CD14-positive monocyte (primary cell): ENCODE results near the gene ADI1. TPM values are rescaled to one million over a fixed set of nuclear protein-coding genes. Genes with fewer than 3 reads are reported as not detected.

Experiments
- DNase-seq, 3 donors: peaks; one replicate each; pipeline ENCODE4 v3.0.0-alpha.2; 2011 to 2022
- H2AFZ ChIP-seq: 2 replicates; pipeline ENCODE4 v1.6.0; 2012; ENCODE audit warnings: mild to moderate bottlenecking, low read depth, low read length, inconsistent platforms; ENCODE audit not compliant: insufficient read depth, poor library complexity, severe bottlenecking
- H3K27ac ChIP-seq, 2 donors: 1 replicate in 1 of 2; 2 replicates in 1 of 2; pipeline ENCODE4 v1.5.1; 2012 to 2013; ENCODE audit warnings: low read length in 2 of 2, control low read depth in 1 of 2, inconsistent platforms in 1 of 2, low read depth in 1 of 2, mild to moderate bottlenecking in 1 of 2
- H3K27me3 ChIP-seq, 2 donors: one replicate each; pipeline versions ENCODE4 v1.6.0 to v1.6.1; 2011 to 2013; ENCODE audit warnings: low read length in 2 of 2; ENCODE audit not compliant: control insufficient read depth in 2 of 2, insufficient read depth in 2 of 2
- H3K36me3 ChIP-seq, 2 donors: replicated peaks in 1 of 2; 1 replicate in 1 of 2; 2 replicates in 1 of 2; pipeline versions ENCODE4 v1.5.1 to v1.6.1; 2012 to 2013; ENCODE audit warnings: low read length in 2 of 2, control low read depth in 1 of 2, inconsistent platforms in 1 of 2, mild to moderate bottlenecking in 1 of 2; ENCODE audit not compliant: insufficient read depth in 2 of 2, control insufficient read depth in 1 of 2
- H3K4me1 ChIP-seq, 2 donors: 1 replicate in 1 of 2; 2 replicates in 1 of 2; pipeline versions ENCODE4 v1.5.1 to v1.6.1; 2012 to 2013; ENCODE audit warnings: low read length in 2 of 2, control low read depth in 1 of 2, inconsistent platforms in 1 of 2, mild to moderate bottlenecking in 1 of 2, moderate library complexity in 1 of 2; ENCODE audit not compliant: insufficient read depth in 2 of 2, control insufficient read depth in 1 of 2
- H3K4me2 ChIP-seq: replicated peaks from 2 replicates; pipeline ENCODE3; 2012; ENCODE audit warnings: low read length, moderate library complexity, mild to moderate bottlenecking; ENCODE audit not compliant: poor library complexity, severe bottlenecking; ENCODE audit errors: extremely low read depth
- H3K4me3 ChIP-seq, 3 experiments: fragments of 200-600 bp in 1 of 3; sonication (generic) in 1 of 3; replicated peaks in 1 of 3; 1 replicate in 2 of 3; 2 replicates in 1 of 3; pipeline ENCODE4 v1.5.1; 2011 to 2013; ENCODE audit warnings: low read length in 3 of 3, mild to moderate bottlenecking in 3 of 3, control low read depth in 2 of 3, low read depth in 2 of 3, inconsistent platforms in 1 of 3, moderate library complexity in 1 of 3
- H3K79me2 ChIP-seq: 2 replicates; pipeline ENCODE4 v1.6.0; 2012; ENCODE audit warnings: mild to moderate bottlenecking, control low read depth, inconsistent platforms, low read length, moderate library complexity; ENCODE audit not compliant: insufficient read depth
- H3K9ac ChIP-seq: 2 replicates; pipeline ENCODE4 v1.6.0; 2017; ENCODE audit warnings: low read length, mild to moderate bottlenecking; ENCODE audit not compliant: insufficient read depth, poor library complexity, severe bottlenecking
- H3K9me3 ChIP-seq, 2 donors: replicated peaks in 1 of 2; 1 replicate in 1 of 2; 2 replicates in 1 of 2; pipeline versions ENCODE4 v1.5.1 to v1.6.1; 2012 to 2013; ENCODE audit warnings: low read length in 2 of 2, control low read depth in 1 of 2; ENCODE audit not compliant: control insufficient read depth in 1 of 2, insufficient read depth in 1 of 2
- H4K20me1 ChIP-seq: 2 replicates; pipeline ENCODE4 v1.6.0; 2012; ENCODE audit warnings: mild to moderate bottlenecking, low read length, control low read depth, moderate library complexity; ENCODE audit not compliant: insufficient read depth
- H3K27ac Mint-ChIP-seq, 7 donors: one replicate each; pipeline ENCODE4 v1.8.0; 2020; ENCODE audit warnings: mild to moderate bottlenecking in 7 of 7, mixed read lengths in 7 of 7, moderate library complexity in 6 of 7, inconsistent platforms in 2 of 7
- H3K27me3 Mint-ChIP-seq, 3 donors: one replicate each; pipeline ENCODE4 v1.8.0; 2021 to 2022; ENCODE audit warnings: low read depth in 3 of 3, mild to moderate bottlenecking in 3 of 3, mixed read lengths in 3 of 3, moderate library complexity in 3 of 3, inconsistent platforms in 1 of 3
- H3K36me3 Mint-ChIP-seq, 2 donors: one replicate each; pipeline ENCODE4 v1.8.0; 2020; ENCODE audit warnings: mixed read lengths in 2 of 2, inconsistent platforms in 1 of 2, mild to moderate bottlenecking in 1 of 2
- H3K4me1 Mint-ChIP-seq: one replicate; pipeline ENCODE4 v1.8.0; 2020; ENCODE audit warnings: mild to moderate bottlenecking, mixed read lengths
- H3K4me3 Mint-ChIP-seq, 2 donors: one replicate each; pipeline ENCODE4 v1.8.0; 2020; ENCODE audit warnings: mild to moderate bottlenecking in 2 of 2, mixed read lengths in 2 of 2, moderate library complexity in 1 of 2
- H3K9me3 Mint-ChIP-seq, 7 donors: one replicate each; pipeline ENCODE4 v1.8.0; 2020 to 2022; ENCODE audit warnings: mixed read lengths in 7 of 7, mild to moderate bottlenecking in 6 of 7, moderate library complexity in 6 of 7, inconsistent platforms in 2 of 7
- CTCF ChIP-seq: fragments of 200-600 bp; IDR thresholded peaks from one replicate; pipeline ENCODE4 v1.8.0; 2022; ENCODE audit warnings: antibody characterized with exemption, mild to moderate bottlenecking
- WGBS: methylation state at CpG from one replicate; pipeline ENCODE4 v1.1.5; 2013; ENCODE audit warnings: missing lambda C conversion rate; ENCODE audit not compliant: insufficient coverage; 5-methylcytosine and 5-hydroxymethylcytosine counted together
- intact Hi-C, 2 donors: fragments of 100-400 bp; cut with micrococcal nuclease; formaldehyde crosslinking; loops; one replicate each; pipeline versions ENCODE4 v1.15.0 to v1.15.1; 2023
- polyA plus RNA-seq, 3 donors: library from polyadenylated mRNA; depleted of rRNA in 1 of 3; unstranded in 2 of 3; stranded (reverse) in 1 of 3; fragments of 300-500 nt in 2 of 3; fragments of >200 nt in 1 of 3; fragmentation: Illumina TruSeq in 2 of 3; gene quantifications; 1 replicate in 2 of 3; 2 replicates in 1 of 3; pipeline ENCODE4 v1.2.3, GENCODE V29; 2012 to 2021

The ADI1 gene
- polyA plus RNA-seq, 3 donors = 30.5 to 89.1 (median 79.3) TPM

- H3K4me1 Mint-ChIP-seq = peaks cover 4% of the 10 kb centered on the region
- Histone ChIP-seq H2AFZ (no peak overlapping the region), H3K9me3 (no peaks in the 10 kb centered on the region), H3K36me3 (no peaks in the 10 kb centered on the region), H3K4me1 (no peaks in the 10 kb centered on the region), H4K20me1 (no peaks in the 10 kb centered on the region), H3K79me2 (no peaks in the 10 kb centered on the region), H3K9ac (no peak overlapping the region), H3K4me3 (no peak overlapping the region), H3K27me3 (no peaks in the 10 kb centered on the region), H3K27ac (no peak overlapping the region), H3K4me2 (no peak overlapping the region)
- DNase-seq = no peak
- H3K9me3 Mint-ChIP-seq = peaks cover 0 to 4% (median 0%) of the 10 kb centered on the region in 7 donors
- TF ChIP-seq CTCF = no peak
- H3K27ac Mint-ChIP-seq = no peak overlapping the region
- intact Hi-C loops = no loop called here
- H3K27me3 Mint-ChIP-seq = no peaks in the 10 kb centered on the region
- H3K36me3 Mint-ChIP-seq = peaks cover 3 to 5% of the 10 kb centered on the region in 2 donors
- 100% methylated on average over 3 of the region's 6 CpGs for WGBS
- no peak overlapping the region for H3K4me3 Mint-ChIP-seq
Observed at GRCh38 chr2:3565117-3565516, 45.8 kb upstream of the ADI1 start.

GRCh38 chr2:3563521-3563976, 44.2 kb upstream of the ADI1 start:
- no peaks in the 10 kb centered on the region for H3K27me3 Mint-ChIP-seq
- H3K4me3 Mint-ChIP-seq = no peak overlapping the region
- H3K36me3 Mint-ChIP-seq = peaks cover 3 to 8% of the 10 kb centered on the region in 2 donors
- intact Hi-C loops = no loop called here
- DNase-seq = no peak
- H3K27ac Mint-ChIP-seq = peak overlapping the region in 1 of 7 donors; percentile 54
- no peak for TF ChIP-seq CTCF
- H3K27ac ChIP-seq = no peak overlapping the region
- no peaks in the 10 kb centered on the region for H4K20me1 ChIP-seq
- H3K36me3 ChIP-seq = no peaks in the 10 kb centered on the region
- 95% methylated on average over 4 of the region's 5 CpGs for WGBS
- peaks cover 0 to 4% (median 0%) of the 10 kb centered on the region in 7 donors for H3K9me3 Mint-ChIP-seq
- no peaks in the 10 kb centered on the region for H3K9me3 ChIP-seq
- no peak overlapping the region for H3K4me3 ChIP-seq
- H3K4me1 ChIP-seq = peaks cover 7 to 8% of the 10 kb centered on the region in 2 donors
- no peak overlapping the region for H3K4me2 ChIP-seq
- H3K4me1 Mint-ChIP-seq = peaks cover 13% of the 10 kb centered on the region
- H3K9ac ChIP-seq = no peak overlapping the region
- peaks cover 3% of the 10 kb centered on the region for H3K79me2 ChIP-seq
- no peak overlapping the region for H2AFZ ChIP-seq
- no peaks in the 10 kb centered on the region for H3K27me3 ChIP-seq
